Activated T-cell treated with anti-CD3 and anti-CD28 coated beads for 24 hours (primary cell): ENCODE results near the gene OPCML.

ENCODE experiments used
- DNase-seq: peaks from one replicate; pipeline ENCODE4 v3.0.0-alpha.2; 2020; ENCODE audit warnings: low read depth

The OPCML gene

DNA sequence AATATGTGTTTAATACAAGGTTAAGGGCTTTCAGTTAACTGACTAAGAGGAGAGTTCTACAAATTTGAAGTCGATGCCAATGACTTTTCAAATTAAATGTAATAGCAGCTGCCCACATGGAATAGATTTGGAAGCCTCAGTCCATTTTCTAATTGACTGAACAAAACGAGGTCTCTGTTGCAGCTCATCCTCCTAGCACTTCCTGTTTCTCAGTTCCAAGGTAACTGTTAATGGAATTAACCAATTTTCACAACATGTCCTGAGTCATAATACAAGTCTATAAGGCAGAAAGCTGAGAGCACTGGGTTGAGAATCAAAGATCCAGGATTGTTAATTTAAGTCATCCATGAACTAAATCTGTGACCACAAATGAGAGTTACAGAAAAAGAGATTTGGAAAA, 177.2 kb downstream of the OPCML start:
- DNase-seq = no peak

DNA sequence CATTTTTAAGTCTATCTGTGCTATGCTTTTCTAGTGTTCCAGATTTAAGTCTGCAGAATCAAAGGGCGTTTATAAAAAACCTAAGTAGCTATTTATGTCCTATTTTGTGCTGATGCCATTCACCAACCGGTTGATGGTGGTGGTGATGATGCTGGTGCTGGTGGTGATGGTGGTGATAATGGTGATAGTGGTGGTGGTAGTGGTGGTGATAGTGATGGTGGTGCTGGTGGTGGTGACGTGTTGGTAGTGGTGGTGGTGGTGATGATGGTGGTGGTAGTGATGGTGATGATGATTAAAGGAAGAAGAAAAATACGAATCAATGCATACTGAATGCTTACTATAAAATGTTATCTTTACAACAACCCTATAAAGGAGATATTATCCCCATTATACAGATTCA, 178.2 kb downstream of the OPCML start:
- DNase-seq = no peak

DNA sequence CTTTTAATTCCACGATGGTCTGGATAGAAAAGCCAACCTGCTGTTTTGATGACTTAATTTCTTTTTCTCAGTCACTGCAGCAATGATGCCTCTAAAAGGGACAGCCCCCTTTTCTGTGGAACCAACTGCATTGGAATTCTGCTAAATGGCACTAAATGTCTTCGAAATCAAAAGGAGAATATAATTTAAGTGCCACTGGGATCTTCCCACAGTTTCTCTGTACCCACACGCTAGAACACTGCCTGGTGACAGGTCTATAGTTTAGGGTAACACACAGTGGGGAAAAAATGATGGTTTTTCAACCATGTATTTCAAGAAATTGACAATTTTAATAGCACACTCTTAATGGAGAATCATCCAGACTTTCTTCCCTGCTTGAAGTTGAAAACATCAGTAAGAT, 182.3 kb downstream of the OPCML start:
- DNase-seq = no peak

DNA sequence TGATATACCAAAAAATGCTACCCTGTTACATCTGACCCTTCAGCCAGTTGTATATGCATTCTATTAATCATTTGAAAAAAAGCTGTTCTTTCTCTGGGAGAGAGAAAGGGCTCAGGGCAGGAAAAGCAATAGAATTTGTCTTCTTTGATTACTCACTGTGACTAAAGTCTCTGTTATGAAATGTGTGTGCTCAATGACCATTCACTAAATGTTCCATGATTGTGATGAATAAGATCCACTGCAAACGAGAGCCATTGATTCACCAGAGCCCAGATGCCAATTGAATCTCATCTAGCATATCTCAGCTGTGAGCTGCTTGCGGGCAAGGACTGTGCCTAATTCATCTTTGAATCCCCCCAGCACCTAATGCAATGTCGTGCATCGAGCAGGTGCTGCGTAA, 184.3 kb downstream of the OPCML start:
- no peak for DNase-seq

DNA sequence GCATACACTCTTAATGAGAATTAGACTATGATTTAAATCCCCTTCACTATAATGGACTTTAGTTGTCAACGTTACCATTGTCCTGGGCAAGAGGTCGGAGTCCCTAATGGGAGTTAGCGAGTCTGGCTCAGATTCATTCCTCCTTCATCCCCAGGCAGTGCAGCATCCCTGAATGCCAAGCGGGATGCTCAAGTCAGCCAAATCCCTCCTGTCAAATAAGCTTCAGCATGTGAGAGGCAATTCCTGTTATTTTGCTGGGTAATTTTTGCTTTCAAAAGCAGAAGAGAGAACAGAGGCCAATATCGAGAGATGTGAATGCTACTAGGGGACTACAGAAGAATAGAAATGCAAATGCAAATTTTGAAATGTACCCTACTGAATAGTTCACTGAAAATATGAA, 186.2 kb downstream of the OPCML start:
- no peak for DNase-seq

DNA sequence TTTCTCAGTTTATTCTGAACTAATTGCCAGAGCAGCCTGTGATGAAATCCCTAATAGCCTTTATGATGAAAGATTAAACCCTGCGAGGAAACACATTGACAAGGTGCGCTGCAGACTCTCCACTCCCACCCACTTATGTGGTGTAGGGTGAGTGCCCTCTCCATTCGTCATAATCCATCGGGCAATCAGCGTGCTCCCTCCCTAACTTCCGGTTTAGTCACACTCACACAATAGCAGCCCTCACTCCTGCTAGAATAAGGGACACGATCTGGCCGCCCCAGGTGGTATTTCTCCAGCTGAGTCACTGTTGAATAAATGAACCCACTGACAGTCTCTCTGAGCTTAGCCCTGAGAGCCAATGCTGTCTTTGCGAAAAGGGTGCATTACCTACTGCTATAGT, 188.3 kb downstream of the OPCML start:
- no peak for DNase-seq

DNA sequence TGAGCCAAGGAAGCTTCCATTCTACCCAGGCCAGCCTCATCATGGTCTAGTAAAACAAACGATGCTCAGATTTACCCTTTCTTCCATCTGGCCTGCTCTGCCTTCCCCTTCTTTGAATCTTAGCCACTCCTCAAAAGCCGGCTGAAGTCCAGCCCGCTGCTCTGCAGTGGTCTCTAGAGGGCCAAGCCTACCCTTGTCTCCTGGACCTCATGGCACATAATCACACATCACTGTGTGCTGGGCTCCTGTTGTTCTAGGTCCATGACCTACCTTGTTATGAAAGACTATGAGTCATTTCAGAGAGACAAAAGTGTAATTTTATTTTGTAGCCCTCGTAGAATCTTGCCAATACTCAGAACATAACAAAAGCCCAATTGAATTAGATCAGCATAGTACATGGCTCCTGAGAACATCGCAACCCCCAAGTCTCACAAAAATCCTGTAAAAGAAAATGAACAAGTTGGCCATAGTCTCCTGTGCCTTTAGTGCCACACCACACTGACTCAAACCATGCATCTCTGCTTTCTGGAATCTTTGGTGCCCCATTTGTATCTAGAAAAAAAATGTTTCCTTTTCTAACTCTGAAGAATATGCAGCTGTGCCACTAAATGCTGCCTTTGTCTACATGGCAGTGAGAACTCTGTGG, 192.7 kb downstream of the OPCML start:
- DNase-seq = no peak

DNA sequence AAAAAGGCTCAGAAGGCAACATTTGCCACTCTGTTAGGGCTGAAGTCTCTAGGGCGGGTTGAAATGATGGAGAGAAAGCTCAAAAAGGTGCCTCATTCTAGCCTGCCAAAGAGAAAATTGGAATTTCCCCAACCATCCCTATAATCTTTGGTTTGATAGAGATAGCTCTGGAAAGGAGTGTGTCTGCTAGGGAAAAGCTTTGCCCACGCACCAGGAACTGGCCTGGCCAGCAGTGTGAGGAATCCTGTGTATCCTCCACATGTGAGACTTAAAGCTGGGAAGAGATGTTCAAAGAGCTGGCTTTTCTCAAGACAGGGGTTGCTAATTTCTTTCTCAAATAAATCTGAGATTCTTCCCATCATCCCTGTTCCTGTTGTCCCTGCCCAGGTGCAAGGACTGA, 193.7 kb downstream of the OPCML start:
- no peak for DNase-seq

DNA sequence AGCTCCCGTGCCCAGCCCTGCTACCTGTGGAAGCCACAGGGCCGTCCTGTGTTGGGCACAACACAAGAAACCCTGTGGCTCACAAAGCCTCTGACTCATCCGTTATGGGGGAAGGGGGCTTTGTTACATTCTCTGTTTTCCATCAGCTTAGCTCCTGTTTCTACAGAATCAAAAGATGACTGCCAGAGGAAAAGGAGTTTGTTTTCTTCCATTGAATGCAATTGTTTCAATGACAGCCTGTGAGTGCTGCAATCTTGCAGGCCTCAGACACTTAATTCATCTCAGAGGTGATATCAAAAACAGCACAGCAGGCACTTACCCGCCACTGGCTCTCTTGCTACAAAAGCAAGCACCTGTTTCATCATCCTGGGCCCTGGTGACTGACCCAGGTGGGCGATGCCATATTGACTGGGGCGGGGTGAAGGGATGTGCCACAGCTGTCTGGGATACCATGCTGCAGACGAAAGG, 194.3 kb downstream of the OPCML start:
- no peak for DNase-seq

DNA sequence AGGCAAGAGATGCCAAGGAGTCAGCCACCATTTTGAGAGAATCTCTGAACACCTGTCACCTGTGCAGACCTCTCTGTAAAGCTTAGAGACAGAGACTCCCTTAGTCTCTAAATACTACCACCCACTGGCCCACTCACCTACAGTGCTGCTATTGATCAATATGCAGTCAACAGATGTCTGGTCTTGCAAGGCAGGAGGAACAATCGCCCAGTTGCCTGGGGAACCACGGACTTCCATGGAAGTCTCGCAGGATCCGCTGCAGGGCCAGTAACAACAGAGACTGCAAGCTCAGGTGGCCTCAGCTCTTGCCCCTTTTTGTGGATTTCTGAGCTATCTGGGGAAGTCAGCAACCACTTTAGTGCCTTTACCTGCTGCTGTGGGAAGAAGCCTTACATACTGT, 195.1 kb downstream of the OPCML start:
- DNase-seq = no peak

DNA sequence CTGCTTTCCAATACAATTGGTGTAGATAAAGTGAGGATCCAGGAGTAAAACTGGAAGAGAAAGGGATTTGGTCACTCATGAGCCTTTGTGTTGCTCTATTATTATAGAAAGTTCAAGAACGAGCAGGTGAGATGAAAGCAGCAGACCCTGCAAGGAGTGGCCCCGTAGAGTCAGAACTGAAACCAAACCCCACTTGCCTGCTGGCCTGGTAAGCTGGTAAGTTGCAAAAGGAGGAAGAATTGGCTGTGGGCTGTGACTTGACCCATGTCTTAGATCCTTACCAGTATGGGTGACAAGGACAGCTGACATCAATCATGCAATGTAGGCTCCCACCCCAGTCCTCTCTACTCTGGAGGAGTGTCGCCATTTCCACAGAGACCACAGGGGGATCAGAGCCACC, 201.3 kb downstream of the OPCML start:
- no peak for DNase-seq

DNA sequence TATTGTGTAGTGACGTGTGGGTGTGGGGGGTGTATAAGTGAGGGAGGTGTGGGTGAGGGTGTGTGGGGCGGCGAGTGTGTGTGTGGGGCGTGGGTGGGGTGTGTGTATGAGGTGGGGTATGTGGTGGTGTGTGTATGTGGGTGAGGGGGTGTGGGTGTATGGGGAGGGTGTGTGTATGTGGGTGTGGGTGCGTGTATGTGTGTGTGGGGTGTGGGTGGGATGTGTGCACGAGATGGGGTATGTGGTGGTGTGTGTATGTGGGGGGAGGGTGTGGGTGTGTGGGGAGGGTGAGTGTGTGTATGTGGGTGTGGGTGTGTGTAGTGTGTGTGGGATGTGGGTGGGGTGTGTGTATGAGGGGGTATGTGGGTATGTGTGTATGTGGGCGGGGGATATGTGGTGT, 205.5 kb downstream of the OPCML start:
- no peak for DNase-seq

DNA sequence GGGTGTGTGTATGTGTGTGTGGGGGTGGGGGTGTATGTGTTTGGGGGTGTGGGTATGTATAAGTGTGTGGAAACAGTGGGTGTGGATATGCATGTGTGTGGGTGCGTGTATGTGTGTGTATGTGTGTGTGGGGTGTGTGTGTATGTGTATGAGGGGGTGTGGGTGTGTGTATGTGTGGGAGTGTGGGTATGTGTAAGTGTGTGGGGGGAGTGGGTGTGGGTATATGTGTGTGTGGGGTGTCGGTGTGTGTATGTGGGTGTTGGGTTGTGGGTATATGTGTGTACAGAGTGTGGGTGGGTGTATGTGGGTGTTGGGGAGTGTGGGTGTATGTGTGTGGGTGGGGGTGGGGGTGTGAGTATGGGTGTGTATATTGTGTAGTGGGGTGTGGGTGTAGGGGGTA, 206.0 kb downstream of the OPCML start:
- DNase-seq = no peak

DNA sequence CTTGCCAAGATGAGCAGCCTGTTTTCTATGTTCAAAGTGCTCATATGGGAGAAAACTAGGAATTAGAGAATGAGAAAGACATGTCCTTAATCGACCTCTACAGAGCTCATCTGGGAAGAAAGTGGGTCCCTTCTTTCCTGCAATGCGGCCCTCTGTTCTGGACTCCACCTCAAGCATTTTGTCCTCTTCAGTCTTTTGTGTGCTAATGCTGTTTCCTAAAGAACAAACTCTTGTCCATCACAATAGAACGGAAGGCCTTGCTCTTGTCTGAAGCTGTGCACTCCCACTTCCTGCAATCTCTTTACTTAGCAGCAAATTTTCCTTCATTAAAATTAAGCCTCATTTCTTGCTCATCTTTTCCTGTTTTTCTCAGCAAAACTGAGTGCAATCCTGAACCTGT, 206.6 kb downstream of the OPCML start:
- no peak for DNase-seq

DNA sequence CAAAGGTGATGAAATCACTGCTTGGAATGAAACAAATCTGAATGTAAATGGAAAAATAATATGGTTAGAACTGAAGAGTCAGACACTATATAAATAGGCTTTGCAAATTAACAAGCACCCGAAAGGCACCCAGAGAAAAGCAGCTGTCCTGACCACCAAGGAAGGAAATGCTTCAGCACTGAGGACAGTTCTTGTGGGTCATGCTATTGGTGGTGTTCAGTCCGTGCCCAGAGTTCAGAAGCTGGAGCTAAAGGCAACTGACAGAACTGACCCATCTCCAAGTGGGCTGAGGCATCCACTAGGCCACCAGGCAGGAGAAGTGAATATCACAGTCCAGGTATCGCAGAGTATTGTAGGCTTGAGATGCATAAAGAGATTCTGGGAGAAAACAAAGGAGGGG, 208.9 kb downstream of the OPCML start:
- DNase-seq = no peak

DNA sequence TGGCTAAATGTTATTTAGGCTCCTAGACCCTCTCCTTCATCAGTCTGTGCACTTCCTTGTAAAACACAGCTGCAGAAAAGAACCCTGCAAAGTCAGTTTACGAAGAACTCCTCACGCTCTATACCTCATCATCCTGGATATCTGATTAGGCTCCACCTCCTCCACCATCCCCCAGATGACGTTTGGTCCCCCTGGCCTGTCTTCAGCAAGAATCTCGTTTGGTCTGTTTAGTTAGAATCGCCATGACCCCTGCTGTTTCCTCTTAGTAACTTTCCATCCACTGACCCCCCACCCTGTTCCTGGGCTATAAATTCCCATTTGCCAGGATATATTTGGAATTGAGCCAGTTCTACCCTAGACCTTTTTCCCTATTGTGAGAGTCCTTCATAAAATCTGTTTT, 214.1 kb downstream of the OPCML start:
- no peak for DNase-seq

DNA sequence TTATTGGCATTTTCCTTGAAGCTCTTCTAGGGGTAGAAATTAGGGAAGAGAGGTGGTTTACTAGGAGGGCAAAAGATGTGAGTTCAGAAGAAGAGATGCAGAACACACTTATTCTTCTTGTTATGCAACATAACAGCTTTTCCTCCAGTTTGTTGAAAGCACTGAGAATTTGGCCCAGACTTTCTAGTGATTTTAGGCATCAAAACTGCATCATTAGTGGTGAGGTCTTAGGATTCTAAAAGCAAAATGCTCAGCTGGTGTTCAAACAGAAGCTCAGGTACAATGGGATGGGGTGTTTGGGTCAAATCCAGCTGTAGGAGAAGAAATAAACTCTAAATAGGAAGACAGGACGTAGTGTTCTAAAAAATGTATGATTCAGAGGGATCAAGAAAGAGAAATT, 221.1 kb downstream of the OPCML start:
- DNase-seq = no peak

DNA sequence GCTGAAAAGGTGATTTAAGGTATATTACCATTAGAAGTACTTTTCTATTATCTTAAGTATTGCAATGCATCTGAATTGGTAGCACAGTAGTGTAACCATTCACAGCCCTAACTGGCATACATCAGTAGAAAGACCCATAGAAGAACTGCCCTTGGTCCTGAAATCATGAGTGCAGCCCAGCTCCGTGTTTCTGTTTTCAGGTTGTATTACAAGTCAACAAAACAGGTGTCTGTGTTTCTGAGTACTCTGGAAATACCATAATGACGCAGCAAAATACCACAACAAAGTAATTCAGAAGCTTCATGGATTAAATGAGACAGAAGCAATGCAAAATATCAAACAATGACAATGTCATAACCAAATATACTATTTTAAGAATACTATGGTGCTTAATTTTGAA, 226.3 kb downstream of the OPCML start:
- no peak for DNase-seq

DNA sequence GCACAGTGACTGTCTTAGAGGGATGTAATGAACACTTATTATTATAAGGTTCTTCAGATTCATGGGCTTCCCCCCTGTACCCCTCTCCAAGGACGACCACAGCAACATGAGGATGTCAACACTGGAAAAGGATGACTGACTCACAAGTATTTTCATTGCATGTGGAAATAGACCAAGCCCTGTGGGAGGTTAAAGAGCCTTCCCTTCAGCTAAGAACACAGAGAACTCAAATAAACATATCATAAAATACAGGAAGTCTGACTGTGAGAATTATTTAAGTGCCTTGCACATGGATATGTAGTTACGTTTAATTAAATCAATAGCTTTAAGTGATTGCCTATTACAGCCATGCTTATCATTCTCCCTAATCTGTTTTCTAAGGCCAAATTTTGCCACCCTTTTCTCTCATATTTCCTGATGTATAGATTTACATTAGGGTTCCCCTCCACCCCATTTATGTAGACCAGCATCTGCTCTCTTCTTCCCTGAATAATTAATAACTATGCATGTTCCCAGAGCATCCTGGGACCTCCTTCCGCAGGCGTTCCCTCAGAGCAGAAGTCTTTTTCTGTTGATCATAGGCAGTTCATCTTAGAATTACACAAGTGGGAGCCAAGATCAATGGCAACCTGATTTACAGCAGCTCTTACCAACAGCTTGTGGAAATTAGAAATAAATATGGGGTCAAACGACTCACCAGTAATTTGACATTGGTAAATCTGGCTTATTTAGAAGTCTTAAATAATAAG, 226.9 kb downstream of the OPCML start:
- no peak for DNase-seq

DNA sequence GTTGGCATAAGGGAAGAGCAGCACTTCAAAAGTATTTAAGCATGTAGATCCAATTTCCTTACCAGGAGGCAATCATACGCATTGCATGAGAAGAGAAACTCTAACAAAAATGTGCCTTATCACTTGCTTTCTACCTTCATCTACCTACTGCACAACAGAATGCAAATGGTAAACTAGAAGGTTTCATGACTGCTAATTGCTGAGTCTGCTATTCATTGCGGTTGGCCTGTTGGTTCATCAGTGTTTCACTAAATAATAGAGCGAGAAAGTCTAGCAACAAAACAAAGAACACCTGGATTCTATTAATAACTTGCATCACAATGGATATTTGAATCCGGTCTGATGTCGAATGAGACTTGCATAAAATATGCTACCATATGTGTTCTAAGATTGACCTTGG, 229.0 kb downstream of the OPCML start:
- DNase-seq = no peak

DNA sequence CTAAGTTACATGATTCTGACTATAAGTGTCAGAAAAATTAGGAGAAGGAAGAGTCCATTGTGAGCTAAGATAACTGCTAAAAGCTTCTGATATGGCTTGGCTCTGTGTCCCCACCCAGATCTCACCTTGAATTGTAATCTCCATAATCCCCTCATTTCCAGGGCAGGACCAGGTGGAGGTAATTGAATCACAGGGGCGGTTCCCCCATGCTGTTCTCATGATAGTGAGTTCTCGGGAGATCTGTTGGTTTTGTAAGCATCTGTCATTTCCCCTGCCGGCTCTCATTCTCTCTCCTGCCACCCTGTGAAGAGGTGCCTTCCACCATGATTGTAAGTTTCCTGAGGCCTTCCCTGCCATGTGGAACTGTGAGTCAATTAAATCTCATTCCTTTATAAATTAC, 230.2 kb downstream of the OPCML start:
- no peak for DNase-seq

DNA sequence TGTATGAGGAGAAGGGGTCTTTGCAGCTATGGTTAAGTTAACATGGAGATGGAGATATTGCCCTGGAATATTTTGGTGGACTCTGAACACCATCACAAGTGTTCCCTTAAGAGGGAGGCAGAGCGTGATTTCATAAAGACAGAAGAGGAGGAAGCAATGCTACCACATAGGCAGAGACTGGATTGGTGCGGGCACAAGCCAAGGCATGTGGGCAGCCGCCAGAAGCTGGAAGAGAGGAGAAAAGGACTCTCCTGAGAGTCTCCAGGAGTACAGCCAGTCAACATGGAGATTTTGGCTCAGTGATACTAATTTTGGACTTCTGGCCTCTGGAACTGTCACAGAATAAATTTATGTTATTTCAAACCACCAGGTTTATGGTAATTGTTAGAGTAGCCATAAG, 231.6 kb downstream of the OPCML start:
- DNase-seq = no peak

DNA sequence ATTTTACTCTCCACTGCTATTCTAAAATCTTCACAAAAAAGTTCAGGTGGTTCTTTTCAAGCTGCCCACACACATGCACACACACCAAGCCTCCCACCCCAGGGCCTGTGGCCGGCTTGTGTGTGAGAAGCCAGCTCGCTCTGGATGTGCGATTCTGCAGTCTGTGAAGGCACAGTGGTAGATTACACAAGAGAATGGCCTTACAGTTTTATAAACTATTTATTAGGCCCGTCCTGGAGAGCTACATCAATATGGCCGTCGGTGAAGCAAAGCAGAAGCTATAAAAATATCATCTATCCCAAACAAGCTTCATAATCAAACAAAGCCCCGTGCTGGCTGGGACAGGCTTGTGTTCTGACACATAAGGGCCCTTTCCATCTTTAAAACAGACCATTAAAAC, 240.5 kb downstream of the OPCML start:
- no peak for DNase-seq

DNA sequence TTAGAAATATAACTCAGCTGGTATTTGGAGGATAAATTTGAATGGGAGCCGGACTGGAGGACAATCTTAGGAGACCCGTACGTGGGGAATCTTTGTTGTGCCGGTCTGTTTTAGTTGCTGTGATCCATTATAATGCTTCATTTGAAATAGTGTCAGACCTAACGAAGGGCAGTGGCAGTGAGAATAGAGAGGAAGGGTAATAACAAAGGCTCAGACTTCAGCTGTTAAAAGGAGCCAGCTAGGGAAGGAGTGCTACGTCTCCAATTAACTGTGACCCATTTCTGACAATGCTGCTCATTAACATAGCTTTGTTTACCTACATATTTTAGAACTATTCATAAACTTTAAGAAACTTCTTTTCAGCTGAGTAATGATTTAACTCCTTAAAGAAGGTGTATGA, 246.9 kb downstream of the OPCML start:
- no peak for DNase-seq
